ENCODE results near the gene ESYT1.

ESYT1 gene

GRCh38 chr12:56159482-56160192 lies 31.6 kb downstream of the ESYT1 start:
- Histone ChIP-seq H3K36me3 (ENCODE audit: control insufficient read depth, low read depth, low read length) (peaks cover 62% of the 10 kb centered on the region), H3K4me1 (ENCODE audit: control insufficient read depth, low read depth, low read length) (peaks cover 26% of the 10 kb centered on the region)

GRCh38 chr12:56160193-56160763 lies 32.2 kb downstream of the ESYT1 start:
- H3K27ac ChIP-seq (ENCODE audit: low read length) = no peak overlapping the region
- H3K4me3 ChIP-seq (ENCODE audit: low read length) = peak overlapping the region; percentile 69

More at GRCh38 chr12:56159482-56160192, 31.6 kb downstream of the ESYT1 start:
- Histone ChIP-seq H3K9ac (ENCODE audit: low read length) (peak overlapping the region; percentile 87), H3K9me3 (ENCODE audit: control insufficient read depth, low read depth, low read length) (no peaks in the 10 kb centered on the region), H3K27ac (ENCODE audit: low read length) (peak overlapping the region; percentile 72), H3K4me3 (ENCODE audit: low read length) (peak overlapping the region; percentile 69), H3K27me3 (ENCODE audit: control insufficient read depth, insufficient read depth, low read length) (no peaks in the 10 kb centered on the region)

GRCh38 chr12:56160894-56161689 lies 33.0 kb downstream of the ESYT1 start:
- no peaks in the 10 kb centered on the region for H3K27me3 ChIP-seq (ENCODE audit: control insufficient read depth, insufficient read depth, low read length)
- H3K27ac ChIP-seq (ENCODE audit: low read length) = no peak overlapping the region
- peaks cover 26% of the 10 kb centered on the region for H3K4me1 ChIP-seq (ENCODE audit: control insufficient read depth, low read depth, low read length)
- H3K36me3 ChIP-seq (ENCODE audit: control insufficient read depth, low read depth, low read length) = peaks cover 62% of the 10 kb centered on the region
- no peaks in the 10 kb centered on the region for H3K9me3 ChIP-seq (ENCODE audit: control insufficient read depth, low read depth, low read length)
- H3K9ac ChIP-seq (ENCODE audit: low read length) = peak overlapping the region; percentile 87
- H3K4me3 ChIP-seq (ENCODE audit: low read length) = peak overlapping the region; percentile 69

More at GRCh38 chr12:56160193-56160763, 32.2 kb downstream of the ESYT1 start:
- Histone ChIP-seq H3K9me3 (ENCODE audit: control insufficient read depth, low read depth, low read length) (no peaks in the 10 kb centered on the region), H3K4me1 (ENCODE audit: control insufficient read depth, low read depth, low read length) (peaks cover 26% of the 10 kb centered on the region), H3K9ac (ENCODE audit: low read length) (peak overlapping the region; percentile 87), H3K36me3 (ENCODE audit: control insufficient read depth, low read depth, low read length) (peaks cover 60% of the 10 kb centered on the region), H3K27me3 (ENCODE audit: control insufficient read depth, insufficient read depth, low read length) (no peaks in the 10 kb centered on the region)

GRCh38 chr12:56161690-56162351 lies 33.8 kb downstream of the ESYT1 start:
- no peaks in the 10 kb centered on the region for H3K9me3 ChIP-seq (ENCODE audit: control insufficient read depth, low read depth, low read length)
- no peaks in the 10 kb centered on the region for H3K27me3 ChIP-seq (ENCODE audit: control insufficient read depth, insufficient read depth, low read length)
- no peak overlapping the region for H3K4me3 ChIP-seq (ENCODE audit: low read length)
- peaks cover 26% of the 10 kb centered on the region for H3K4me1 ChIP-seq (ENCODE audit: control insufficient read depth, low read depth, low read length)
- peaks cover 67% of the 10 kb centered on the region for H3K36me3 ChIP-seq (ENCODE audit: control insufficient read depth, low read depth, low read length)
- H3K9ac ChIP-seq (ENCODE audit: low read length) = no peak overlapping the region
- H3K27ac ChIP-seq (ENCODE audit: low read length) = no peak overlapping the region

GRCh38 chr12:56162468-56163290 lies 34.6 kb downstream of the ESYT1 start:
- Histone ChIP-seq H3K27me3 (ENCODE audit: control insufficient read depth, insufficient read depth, low read length) (no peaks in the 10 kb centered on the region), H3K9me3 (ENCODE audit: control insufficient read depth, low read depth, low read length) (no peaks in the 10 kb centered on the region), H3K4me1 (ENCODE audit: control insufficient read depth, low read depth, low read length) (peaks cover 26% of the 10 kb centered on the region), H3K27ac (ENCODE audit: low read length) (no peak overlapping the region), H3K36me3 (ENCODE audit: control insufficient read depth, low read depth, low read length) (peaks cover 72% of the 10 kb centered on the region), H3K9ac (ENCODE audit: low read length) (no peak overlapping the region), H3K4me3 (ENCODE audit: low read length) (no peak overlapping the region)

- Histone ChIP-seq H3K27me3 (ENCODE audit: control insufficient read depth, insufficient read depth, low read length) (no peaks in the 10 kb centered on the region), H3K4me1 (ENCODE audit: control insufficient read depth, low read depth, low read length) (peaks cover 26% of the 10 kb centered on the region), H3K9ac (ENCODE audit: low read length) (no peak overlapping the region), H3K27ac (ENCODE audit: low read length) (no peak overlapping the region), H3K9me3 (ENCODE audit: control insufficient read depth, low read depth, low read length) (no peaks in the 10 kb centered on the region), H3K36me3 (ENCODE audit: control insufficient read depth, low read depth, low read length) (peaks cover 82% of the 10 kb centered on the region), H3K4me3 (ENCODE audit: low read length) (no peak overlapping the region)
Observed at GRCh38 chr12:56163533-56164344, 35.7 kb downstream of the ESYT1 start.

GRCh38 chr12:56164345-56164729 lies 36.3 kb downstream of the ESYT1 start:
- H3K27ac ChIP-seq (ENCODE audit: low read length) = no peak overlapping the region
- H3K36me3 ChIP-seq (ENCODE audit: control insufficient read depth, low read depth, low read length) = peaks cover 85% of the 10 kb centered on the region
- peaks cover 25% of the 10 kb centered on the region for H3K4me1 ChIP-seq (ENCODE audit: control insufficient read depth, low read depth, low read length)
- no peaks in the 10 kb centered on the region for H3K27me3 ChIP-seq (ENCODE audit: control insufficient read depth, insufficient read depth, low read length)
- no peak overlapping the region for H3K9ac ChIP-seq (ENCODE audit: low read length)
- H3K4me3 ChIP-seq (ENCODE audit: low read length) = no peak overlapping the region
- no peaks in the 10 kb centered on the region for H3K9me3 ChIP-seq (ENCODE audit: control insufficient read depth, low read depth, low read length)

- H3K9me3 ChIP-seq (ENCODE audit: control insufficient read depth, low read depth, low read length) = no peaks in the 10 kb centered on the region
- peaks cover 15% of the 10 kb centered on the region for H3K4me1 ChIP-seq (ENCODE audit: control insufficient read depth, low read depth, low read length)
- H3K27me3 ChIP-seq (ENCODE audit: control insufficient read depth, insufficient read depth, low read length) = no peaks in the 10 kb centered on the region
- H3K4me3 ChIP-seq (ENCODE audit: low read length) = no peak overlapping the region
- H3K9ac ChIP-seq (ENCODE audit: low read length) = no peak overlapping the region
- H3K27ac ChIP-seq (ENCODE audit: low read length) = no peak overlapping the region
- peaks cover 85% of the 10 kb centered on the region for H3K36me3 ChIP-seq (ENCODE audit: control insufficient read depth, low read depth, low read length)
Observed at GRCh38 chr12:56165369-56165768, 37.3 kb downstream of the ESYT1 start.

- no peaks in the 10 kb centered on the region for H3K9me3 ChIP-seq (ENCODE audit: control insufficient read depth, low read depth, low read length)
- H3K27me3 ChIP-seq (ENCODE audit: control insufficient read depth, insufficient read depth, low read length) = no peaks in the 10 kb centered on the region
- no peak overlapping the region for H3K9ac ChIP-seq (ENCODE audit: low read length)
- no peaks in the 10 kb centered on the region for H3K4me1 ChIP-seq (ENCODE audit: control insufficient read depth, low read depth, low read length)
- H3K36me3 ChIP-seq (ENCODE audit: control insufficient read depth, low read depth, low read length) = peaks cover 86% of the 10 kb centered on the region
- H3K27ac ChIP-seq (ENCODE audit: low read length) = no peak overlapping the region
- no peak overlapping the region for H3K4me3 ChIP-seq (ENCODE audit: low read length)
Observed at GRCh38 chr12:56169229-56169759, 41.2 kb downstream of the ESYT1 start.

GRCh38 chr12:56172839-56173238 lies 44.8 kb downstream of the ESYT1 start:
- peaks cover 83% of the 10 kb centered on the region for H3K36me3 ChIP-seq (ENCODE audit: control insufficient read depth, low read depth, low read length)
- H3K27me3 ChIP-seq (ENCODE audit: control insufficient read depth, insufficient read depth, low read length) = no peaks in the 10 kb centered on the region
- H3K9me3 ChIP-seq (ENCODE audit: control insufficient read depth, low read depth, low read length) = no peaks in the 10 kb centered on the region
- H3K27ac ChIP-seq (ENCODE audit: low read length) = no peak overlapping the region
- H3K9ac ChIP-seq (ENCODE audit: low read length) = no peak overlapping the region
- no peak overlapping the region for H3K4me3 ChIP-seq (ENCODE audit: low read length)
- H3K4me1 ChIP-seq (ENCODE audit: control insufficient read depth, low read depth, low read length) = no peaks in the 10 kb centered on the region

All from iPS-18a (cell line).